Vagina (tissue), 2 donors: Measurements from ENCODE around the gene PRAMEF17. TPM values are rescaled to one million over a fixed set of nuclear protein-coding genes. Genes with fewer than 3 reads are reported as not detected.
"Not testable (repeated sequence)": the region's sequence is repeated elsewhere in the genome, so short reads cannot be mapped to it uniquely, and the experiment has no call there.

ENCODE experiments used
- DNase-seq, 2 donors: peaks; one replicate each; pipeline ENCODE4 v3.0.0-alpha.2; 2017; ENCODE audit errors: extremely low spot score in 2 of 2
- H3K27ac ChIP-seq: fragments of 200-600 bp; sonication (generic); one replicate; pipeline ENCODE4 v1.5.1; 2019
- H3K27me3 ChIP-seq: fragments of 200-600 bp; sonication (generic); one replicate; pipeline ENCODE4 v1.5.1; 2019
- H3K36me3 ChIP-seq, 2 donors: fragments of 200-600 bp; sonication (generic); one replicate each; pipeline ENCODE4 v1.5.1; 2017 to 2019
- H3K4me1 ChIP-seq: fragments of 200-600 bp; sonication (generic); one replicate; pipeline ENCODE4 v1.5.1; 2019
- H3K4me3 ChIP-seq, 2 donors: fragments of 200-600 bp; sonication (generic); 1 replicate in 1 of 2; 2 replicates in 1 of 2; pipeline ENCODE4 v1.5.1; 2016 to 2019
- H3K9me3 ChIP-seq: fragments of 200-600 bp; sonication (generic); one replicate; pipeline ENCODE4 v1.5.1; 2019
- CTCF ChIP-seq, 3 experiments: fragments of 450-650 bp in 2 of 3; fragments of 200-600 bp in 1 of 3; sonication (generic) in 1 of 3; IDR thresholded peaks; one replicate each; pipeline ENCODE4 v1.5.1; 2017 to 2019; ENCODE audit warnings: antibody characterized with exemption in 3 of 3, mild to moderate bottlenecking in 2 of 3, moderate library complexity in 2 of 3
- intact Hi-C: fragments of 100-400 bp; cut with DNase I; formaldehyde crosslinking; loops from one replicate; pipeline ENCODE4 v1.15.1; 2023
- total RNA-seq: library from RNA; depleted of rRNA; stranded (reverse); fragments of >200 nt; gene quantifications from one replicate; pipeline ENCODE4 v1.2.3, GENCODE V29; 2016

The PRAMEF17 gene
- not detected for total RNA-seq

- H3K36me3 ChIP-seq, DNase-seq, H3K9me3 ChIP-seq, H3K27me3 ChIP-seq, H3K4me1 ChIP-seq, H3K27ac ChIP-seq, intact Hi-C loops, H3K4me3 ChIP-seq: not testable (repeated sequence)
Observed at GRCh38 chr1:13389332-13389731, at the start of gene PRAMEF17. Gene PRAMEF17, plus strand, starts transcription at chr1:13389632. Its CDS starts 26 bp downstream, at chr1:13389658.

- H3K27ac ChIP-seq, H3K9me3 ChIP-seq, H3K4me1 ChIP-seq, DNase-seq, H3K36me3 ChIP-seq, H3K27me3 ChIP-seq, H3K4me3 ChIP-seq, intact Hi-C loops: not testable (repeated sequence)
Observed at GRCh38 chr1:13342496-13342895, 46.9 kb upstream of the PRAMEF17 start.

- DNase-seq, H3K4me3 ChIP-seq, H3K27ac ChIP-seq, intact Hi-C loops, H3K4me1 ChIP-seq, H3K9me3 ChIP-seq, H3K27me3 ChIP-seq, H3K36me3 ChIP-seq: not testable (repeated sequence)
Observed at GRCh38 chr1:13347034-13347433, 42.4 kb upstream of the PRAMEF17 start, which contains the start of gene PRAMEF14. Gene PRAMEF14, minus strand, starts transcription at chr1:13347134. Its CDS starts 1,820 bp downstream, at chr1:13345314.

GRCh38 chr1:13353476-13353875 lies 36.0 kb upstream of the PRAMEF17 start:
- H3K4me1 ChIP-seq, H3K4me3 ChIP-seq, H3K36me3 ChIP-seq, H3K27me3 ChIP-seq, DNase-seq, intact Hi-C loops, H3K27ac ChIP-seq, H3K9me3 ChIP-seq: not testable (repeated sequence)

- H3K27me3 ChIP-seq, H3K4me3 ChIP-seq, H3K4me1 ChIP-seq, intact Hi-C loops, H3K27ac ChIP-seq, H3K9me3 ChIP-seq, DNase-seq, H3K36me3 ChIP-seq: not testable (repeated sequence)
Observed at GRCh38 chr1:13354475-13354874, 35.0 kb upstream of the PRAMEF17 start.

- H3K27ac ChIP-seq, H3K9me3 ChIP-seq, H3K4me1 ChIP-seq, DNase-seq, H3K36me3 ChIP-seq, intact Hi-C loops, H3K4me3 ChIP-seq, H3K27me3 ChIP-seq: not testable (repeated sequence)
- peak in 2 of 3 experiments; percentile 34 to 45 for TF ChIP-seq CTCF (IDR thresholded peaks at IDR 0.05)
Observed at GRCh38 chr1:13356774-13357173, 32.7 kb upstream of the PRAMEF17 start.

- H3K27me3 ChIP-seq, H3K36me3 ChIP-seq, H3K9me3 ChIP-seq, intact Hi-C loops, H3K4me3 ChIP-seq, DNase-seq, H3K27ac ChIP-seq, H3K4me1 ChIP-seq: not testable (repeated sequence)
Observed at GRCh38 chr1:13362364-13362763, 27.1 kb upstream of the PRAMEF17 start.

GRCh38 chr1:13364928-13365327 lies 24.5 kb upstream of the PRAMEF17 start:
- H3K4me1 ChIP-seq, H3K27ac ChIP-seq, DNase-seq: not testable (repeated sequence)

GRCh38 chr1:13366536-13366935 lies 22.9 kb upstream of the PRAMEF17 start:
- H3K4me3 ChIP-seq, intact Hi-C loops, H3K4me1 ChIP-seq, DNase-seq, H3K9me3 ChIP-seq, H3K27ac ChIP-seq, H3K27me3 ChIP-seq, H3K36me3 ChIP-seq: not testable (repeated sequence)

More at GRCh38 chr1:13364928-13365327, 24.5 kb upstream of the PRAMEF17 start:
- intact Hi-C loops, H3K9me3 ChIP-seq, H3K36me3 ChIP-seq, H3K4me3 ChIP-seq, H3K27me3 ChIP-seq: not testable (repeated sequence)

GRCh38 chr1:13368544-13368943 lies 20.9 kb upstream of the PRAMEF17 start:
- H3K27me3 ChIP-seq, H3K27ac ChIP-seq, H3K4me1 ChIP-seq, intact Hi-C loops, H3K4me3 ChIP-seq, DNase-seq, H3K9me3 ChIP-seq, H3K36me3 ChIP-seq: not testable (repeated sequence)

- H3K36me3 ChIP-seq, intact Hi-C loops, H3K9me3 ChIP-seq, H3K27me3 ChIP-seq, H3K4me3 ChIP-seq, H3K27ac ChIP-seq, H3K4me1 ChIP-seq, DNase-seq: not testable (repeated sequence)
Observed at GRCh38 chr1:13378983-13379382, 10.4 kb upstream of the PRAMEF17 start.

- H3K9me3 ChIP-seq, H3K4me1 ChIP-seq, H3K27ac ChIP-seq, H3K4me3 ChIP-seq, DNase-seq, intact Hi-C loops, H3K27me3 ChIP-seq, H3K36me3 ChIP-seq: not testable (repeated sequence)
Observed at GRCh38 chr1:13380380-13380779, 9.1 kb upstream of the PRAMEF17 start.

- intact Hi-C loops, H3K27me3 ChIP-seq, H3K4me1 ChIP-seq, H3K4me3 ChIP-seq, H3K36me3 ChIP-seq, H3K27ac ChIP-seq, DNase-seq, H3K9me3 ChIP-seq: not testable (repeated sequence)
Observed at GRCh38 chr1:13393004-13393403, 3.6 kb downstream of the PRAMEF17 start.
